Measurements from ENCODE around the gene CCIN. TPM values are rescaled to one million over a fixed set of nuclear protein-coding genes. Genes with fewer than 3 reads are reported as not detected.

Gene CCIN
- total and polyA plus RNA-seq, 2 of the 13 experiments (the other 11 are each of a cell fraction or from before 2014, with no cell fraction given), result not detected

DNA sequence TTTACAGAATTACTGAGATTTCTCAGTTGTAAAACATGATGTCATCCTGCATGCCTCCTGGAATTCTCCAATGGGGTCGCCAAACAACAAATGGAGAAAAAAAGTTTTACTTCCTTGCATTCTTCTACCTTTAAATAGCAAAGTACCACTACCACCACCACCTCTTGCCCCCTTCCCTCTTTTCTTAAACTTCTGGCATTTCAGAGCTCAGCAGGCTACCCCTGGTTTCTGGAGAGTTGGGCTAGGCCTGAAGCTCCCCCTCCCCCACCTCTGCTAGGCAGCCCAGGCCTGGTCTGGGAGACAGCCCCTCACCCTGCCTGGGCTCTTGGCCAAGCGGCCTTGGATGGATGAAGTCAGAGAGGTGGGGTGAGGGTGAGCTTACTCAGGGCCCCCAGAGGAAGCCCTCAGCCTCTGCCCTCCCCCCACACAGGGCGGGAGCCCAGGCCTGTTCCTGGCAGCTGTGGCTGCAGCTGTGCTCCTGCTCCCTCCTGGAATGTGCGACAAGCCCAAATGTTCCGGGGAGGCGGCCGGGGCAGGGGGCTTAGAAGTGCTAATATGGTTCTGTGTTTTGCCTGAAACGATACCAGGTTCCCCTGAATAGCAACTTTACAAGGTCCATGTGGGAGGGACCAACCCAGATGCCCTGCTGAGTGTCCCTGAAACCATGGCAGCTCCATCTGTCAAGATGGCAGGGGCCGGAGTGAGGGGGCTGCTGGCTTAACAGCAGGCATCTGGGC, 6.0 kb upstream of the CCIN start (continued):
- TF ChIP-seq, protein P1, sequence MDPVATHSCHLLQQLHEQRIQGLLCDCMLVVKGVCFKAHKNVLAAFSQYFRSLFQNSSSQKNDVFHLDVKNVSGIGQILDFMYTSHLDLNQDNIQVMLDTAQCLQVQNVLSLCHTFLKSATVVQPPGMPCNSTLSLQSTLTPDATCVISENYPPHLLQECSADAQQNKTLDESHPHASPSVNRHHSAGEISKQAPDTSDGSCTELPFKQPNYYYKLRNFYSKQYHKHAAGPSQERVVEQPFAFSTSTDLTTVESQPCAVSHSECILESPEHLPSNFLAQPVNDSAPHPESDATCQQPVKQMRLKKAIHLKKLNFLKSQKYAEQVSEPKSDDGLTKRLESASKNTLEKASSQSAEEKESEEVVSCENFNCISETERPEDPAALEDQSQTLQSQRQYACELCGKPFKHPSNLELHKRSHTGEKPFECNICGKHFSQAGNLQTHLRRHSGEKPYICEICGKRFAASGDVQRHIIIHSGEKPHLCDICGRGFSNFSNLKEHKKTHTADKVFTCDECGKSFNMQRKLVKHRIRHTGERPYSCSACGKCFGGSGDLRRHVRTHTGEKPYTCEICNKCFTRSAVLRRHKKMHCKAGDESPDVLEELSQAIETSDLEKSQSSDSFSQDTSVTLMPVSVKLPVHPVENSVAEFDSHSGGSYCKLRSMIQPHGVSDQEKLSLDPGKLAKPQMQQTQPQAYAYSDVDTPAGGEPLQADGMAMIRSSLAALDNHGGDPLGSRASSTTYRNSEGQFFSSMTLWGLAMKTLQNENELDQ (CRISPR knock-in tag; IDR thresholded peaks at IDR 0.05; ENCODE audit: borderline replicate concordance), result no peak
- TF ChIP-seq ARNT2 (CRISPR knock-in tag; IDR thresholded peaks at IDR 0.05; ENCODE audit: low read depth), result no peak
- no peak for TF ChIP-seq PHF21A (CRISPR knock-in tag; IDR thresholded peaks at IDR 0.05)
- TF ChIP-seq HMGXB4 (CRISPR knock-in tag; IDR thresholded peaks at IDR 0.05; ENCODE audit: borderline replicate concordance in 1 of 2, low read depth in 1 of 2), result no peak
- TF ChIP-seq, protein P2, sequence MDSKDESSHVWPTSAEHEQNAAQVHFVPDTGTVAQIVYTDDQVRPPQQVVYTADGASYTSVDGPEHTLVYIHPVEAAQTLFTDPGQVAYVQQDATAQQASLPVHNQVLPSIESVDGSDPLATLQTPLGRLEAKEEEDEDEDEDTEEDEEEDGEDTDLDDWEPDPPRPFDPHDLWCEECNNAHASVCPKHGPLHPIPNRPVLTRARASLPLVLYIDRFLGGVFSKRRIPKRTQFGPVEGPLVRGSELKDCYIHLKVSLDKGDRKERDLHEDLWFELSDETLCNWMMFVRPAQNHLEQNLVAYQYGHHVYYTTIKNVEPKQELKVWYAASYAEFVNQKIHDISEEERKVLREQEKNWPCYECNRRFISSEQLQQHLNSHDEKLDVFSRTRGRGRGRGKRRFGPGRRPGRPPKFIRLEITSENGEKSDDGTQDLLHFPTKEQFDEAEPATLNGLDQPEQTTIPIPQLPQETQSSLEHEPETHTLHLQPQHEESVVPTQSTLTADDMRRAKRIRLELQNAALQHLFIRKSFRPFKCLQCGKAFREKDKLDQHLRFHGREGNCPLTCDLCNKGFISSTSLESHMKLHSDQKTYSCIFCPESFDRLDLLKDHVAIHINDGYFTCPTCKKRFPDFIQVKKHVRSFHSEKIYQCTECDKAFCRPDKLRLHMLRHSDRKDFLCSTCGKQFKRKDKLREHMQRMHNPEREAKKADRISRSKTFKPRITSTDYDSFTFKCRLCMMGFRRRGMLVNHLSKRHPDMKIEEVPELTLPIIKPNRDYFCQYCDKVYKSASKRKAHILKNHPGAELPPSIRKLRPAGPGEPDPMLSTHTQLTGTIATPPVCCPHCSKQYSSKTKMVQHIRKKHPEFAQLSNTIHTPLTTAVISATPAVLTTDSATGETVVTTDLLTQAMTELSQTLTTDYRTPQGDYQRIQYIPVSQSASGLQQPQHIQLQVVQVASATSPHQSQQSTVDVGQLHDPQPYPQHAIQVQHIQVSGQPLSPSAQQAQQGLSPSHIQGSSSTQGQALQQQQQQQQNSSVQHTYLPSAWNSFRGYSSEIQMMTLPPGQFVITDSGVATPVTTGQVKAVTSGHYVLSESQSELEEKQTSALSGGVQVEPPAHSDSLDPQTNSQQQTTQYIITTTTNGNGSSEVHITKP (CRISPR knock-in tag; IDR thresholded peaks at IDR 0.05; ENCODE audit: low read depth), result peak; percentile 76; the same call in 1 of the 2 replicates
- TF ChIP-seq ONECUT2 (CRISPR knock-in tag; IDR thresholded peaks at IDR 0.05), result no peak
- TF ChIP-seq ZBTB46 (CRISPR knock-in tag; IDR thresholded peaks at IDR 0.05; ENCODE audit: borderline replicate concordance), result no peak
- TF ChIP-seq ZNF569 (CRISPR knock-in tag; IDR thresholded peaks at IDR 0.05; ENCODE audit: borderline replicate concordance), result no peak
- no peak for TF ChIP-seq SP4 (CRISPR knock-in tag; IDR thresholded peaks at IDR 0.05)
- no peak for TF ChIP-seq ELF1 (CRISPR knock-in tag; IDR thresholded peaks at IDR 0.05)
- no peak for TF ChIP-seq CENPX (CRISPR knock-in tag; IDR thresholded peaks at IDR 0.05)
- TF ChIP-seq YEATS4 (CRISPR knock-in tag; IDR thresholded peaks at IDR 0.05; ENCODE audit: borderline replicate concordance), result no peak
- no peak for TF ChIP-seq TSC22D2 (CRISPR knock-in tag; IDR thresholded peaks at IDR 0.05; ENCODE audit: borderline replicate concordance)
- no peak for TF ChIP-seq E2F1 (CRISPR knock-in tag; IDR thresholded peaks at IDR 0.05)
- TF ChIP-seq ZFP1 (CRISPR knock-in tag; IDR thresholded peaks at IDR 0.05), result no peak
- no peak for TF ChIP-seq JUN (CRISPR knock-in tag; IDR thresholded peaks at IDR 0.05)
- no peak for TF ChIP-seq RAD21 (CRISPR knock-in tag; IDR thresholded peaks at IDR 0.05)
- TF ChIP-seq ZNF672 (CRISPR knock-in tag; IDR thresholded peaks at IDR 0.05), result no peak
- TF ChIP-seq ZC3H13 (CRISPR knock-in tag; IDR thresholded peaks at IDR 0.05), result no peak

Measured in HepG2 (cell line).